Hematopoietic multipotent progenitor cell treated with erythropoietin and hydrocortisone succinate and interleukin-3 and kit ligand, for 8 days (in vitro differentiated cells): ENCODE data around the gene COL4A2.

ENCODE experiments used
- DNase-seq: peaks from one replicate; pipeline ENCODE4 v3.0.0-alpha.2; 2015

The COL4A2 gene

GRCh38 chr13:110462091-110462490 lies 155.0 kb downstream of the COL4A2 start:
- DNase-seq: no peak

DNA sequence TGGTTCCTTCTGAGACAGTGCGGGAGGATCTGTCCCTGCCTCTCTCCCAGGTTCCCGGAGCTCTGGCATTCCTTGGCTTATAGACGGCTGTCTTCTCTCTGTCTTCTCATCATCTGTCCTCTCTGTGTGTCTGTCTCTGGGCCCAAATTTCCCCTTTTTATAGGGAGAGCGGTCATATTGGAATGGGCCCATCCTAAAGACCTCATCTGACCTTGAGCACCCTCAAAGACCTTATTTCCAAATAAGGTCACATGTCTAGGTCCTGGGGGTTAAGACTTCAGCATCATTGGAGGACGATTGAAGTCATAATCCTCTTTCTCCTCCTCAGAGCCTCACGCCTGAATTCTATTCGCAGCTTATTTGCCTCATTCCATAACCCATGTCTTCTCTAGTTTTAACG lies 156.1 kb downstream of the COL4A2 start:
- DNase-seq: no peak

DNA sequence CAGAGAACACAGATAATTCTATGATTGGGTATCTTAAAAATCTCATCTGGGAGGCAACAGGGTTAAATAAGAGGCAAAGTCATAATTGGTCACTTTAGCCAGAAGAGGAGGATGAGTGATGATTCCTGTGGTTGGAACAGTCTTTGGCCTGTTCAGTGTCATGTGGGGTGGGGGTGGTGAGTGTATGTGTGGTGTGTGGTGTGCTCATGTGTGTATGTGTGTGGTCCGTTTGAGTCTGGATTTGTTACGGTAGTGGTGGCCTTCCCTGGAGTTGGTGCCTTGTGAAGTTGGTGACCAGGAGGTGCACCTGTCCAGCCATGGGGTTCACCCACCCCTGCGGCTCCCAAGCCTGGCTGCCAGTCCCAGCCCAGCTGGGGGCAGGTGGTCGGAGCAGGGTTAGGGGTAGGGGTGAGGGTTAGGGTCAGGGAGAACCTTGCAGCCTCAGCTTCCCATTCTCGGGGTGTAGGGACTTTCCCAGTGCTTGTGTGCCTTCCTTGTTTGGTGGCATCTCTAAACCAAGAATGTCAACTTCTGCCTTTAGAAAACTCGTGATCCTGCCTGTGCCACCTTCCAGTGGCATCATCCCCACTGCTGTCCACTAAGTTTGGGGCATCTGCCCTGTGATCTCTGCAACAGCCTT lies 156.9 kb downstream of the COL4A2 start:
- DNase-seq: no peak

DNA sequence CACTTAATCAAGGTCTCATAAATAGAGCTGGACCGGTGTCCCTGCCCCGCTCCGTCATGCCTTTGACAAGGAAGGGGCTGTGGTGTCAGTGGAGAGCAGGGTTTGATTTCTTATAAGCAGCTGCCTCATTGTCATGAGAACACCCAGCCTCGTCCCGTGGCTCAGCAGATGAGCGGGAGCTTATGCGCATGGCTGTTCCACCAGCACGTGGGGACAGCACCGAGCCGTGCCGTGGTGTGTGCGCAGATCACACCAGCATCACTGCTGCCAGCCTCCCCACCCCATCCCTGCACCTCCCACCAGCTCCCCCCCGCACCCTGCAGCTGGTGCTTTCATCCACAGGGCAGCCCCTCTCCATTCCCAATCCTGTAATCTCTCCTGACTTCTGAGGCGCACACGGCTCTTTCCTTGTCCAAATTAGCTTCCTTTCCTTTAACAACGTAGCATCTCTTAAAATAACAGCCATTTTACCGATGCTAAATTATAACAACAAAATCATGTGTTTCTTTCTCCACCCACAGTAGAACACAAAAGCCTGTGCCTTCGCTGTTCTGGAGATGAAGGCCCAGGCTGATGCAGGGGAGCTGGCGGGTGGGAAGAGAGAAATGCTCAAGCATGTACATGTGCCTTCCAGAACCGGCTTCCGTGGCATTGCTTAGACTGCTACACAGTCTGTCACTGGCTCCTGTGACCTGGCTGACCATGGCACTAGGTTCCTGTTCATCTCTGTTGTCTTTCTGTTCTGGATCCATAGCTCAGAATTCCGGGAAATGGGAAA lies 157.7 kb downstream of the COL4A2 start:
- no peak for DNase-seq

- DNase-seq: no peak
Observed at GRCh38 chr13:110465696-110466095, 158.6 kb downstream of the COL4A2 start.

- DNase-seq: no peak
Observed at GRCh38 chr13:110466266-110466915, 159.3 kb downstream of the COL4A2 start.

- DNase-seq: no peak
Observed at GRCh38 chr13:110467516-110468110, 160.5 kb downstream of the COL4A2 start.

- DNase-seq: no peak
Observed at GRCh38 chr13:110468986-110469495, 162.0 kb downstream of the COL4A2 start.

- no peak for DNase-seq
Observed at GRCh38 chr13:110469597-110469996, 162.5 kb downstream of the COL4A2 start.

DNA sequence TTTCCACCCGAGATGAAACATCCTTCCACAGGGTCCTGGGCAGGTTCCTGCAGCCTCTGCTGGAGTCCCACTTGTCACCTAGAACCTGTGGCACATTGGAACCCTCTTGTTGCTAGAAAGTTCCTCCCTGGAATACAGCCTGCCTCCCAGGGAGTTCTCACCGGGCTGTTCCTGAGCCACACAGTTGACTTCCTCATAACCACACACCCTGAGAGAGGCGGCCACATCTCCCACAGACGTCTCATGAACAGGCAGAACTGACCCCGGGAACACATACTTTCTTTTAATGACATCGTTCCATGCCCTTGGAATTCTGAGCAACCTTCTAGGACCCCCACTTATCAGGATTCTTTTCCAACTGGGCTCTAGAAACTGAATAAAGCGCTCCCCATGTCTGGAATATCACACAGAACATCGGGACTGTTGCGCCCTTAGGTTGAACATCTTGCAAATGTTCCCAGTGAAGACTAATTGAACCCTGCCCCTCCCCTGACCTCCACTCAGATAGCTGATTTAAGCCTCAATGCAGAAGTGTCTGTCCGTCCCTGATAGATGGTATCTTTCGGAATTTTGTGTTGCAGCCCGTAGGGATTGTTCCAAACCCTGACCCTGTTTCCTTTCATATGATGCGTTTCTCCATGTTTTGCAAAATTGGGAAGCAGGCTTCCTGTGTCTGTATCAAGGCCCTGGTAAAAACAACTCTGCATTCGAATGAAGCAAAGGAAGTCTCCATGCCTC lies 163.4 kb downstream of the COL4A2 start:
- no peak for DNase-seq

- no peak for DNase-seq
Observed at GRCh38 chr13:110471156-110471832, 164.2 kb downstream of the COL4A2 start.

DNA sequence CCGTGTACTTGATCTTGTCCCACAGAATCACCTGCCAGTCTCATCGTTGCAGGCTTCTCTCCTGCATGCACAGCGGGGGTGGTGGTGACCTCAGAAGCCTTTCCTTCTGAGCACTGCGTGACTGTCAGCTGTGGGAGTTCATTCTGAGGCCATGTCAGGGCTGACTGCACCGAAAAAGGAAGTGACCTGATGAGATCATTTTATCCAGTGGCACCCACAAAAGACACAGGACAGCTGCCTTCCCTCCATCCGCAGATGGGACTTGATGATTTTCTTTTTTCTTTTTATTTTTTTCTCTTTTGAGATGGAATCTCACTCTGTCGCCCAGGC lies 164.7 kb downstream of the COL4A2 start:
- DNase-seq: no peak

GRCh38 chr13:110472904-110473563 lies 165.9 kb downstream of the COL4A2 start:
- no peak for DNase-seq

DNA sequence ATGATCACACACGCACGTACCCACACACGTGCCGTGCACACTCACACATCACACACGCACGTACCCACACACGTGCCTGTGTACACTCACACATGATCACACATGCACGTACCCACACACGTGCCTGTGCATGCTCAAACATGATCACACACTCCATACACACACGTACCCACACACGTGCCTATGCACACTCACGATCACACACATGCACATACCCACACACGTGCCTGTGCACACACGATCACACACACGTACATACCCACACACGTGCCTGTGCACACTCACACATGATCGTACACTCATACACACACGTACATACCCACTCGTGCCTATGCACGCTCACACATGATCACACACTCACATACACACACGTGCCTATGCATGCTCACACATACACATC lies 167.6 kb downstream of the COL4A2 start:
- no peak for DNase-seq

- DNase-seq: no peak
Observed at GRCh38 chr13:110475117-110475516, 168.0 kb downstream of the COL4A2 start.

- DNase-seq: no peak
Observed at GRCh38 chr13:110475550-110476219, 168.6 kb downstream of the COL4A2 start.

DNA sequence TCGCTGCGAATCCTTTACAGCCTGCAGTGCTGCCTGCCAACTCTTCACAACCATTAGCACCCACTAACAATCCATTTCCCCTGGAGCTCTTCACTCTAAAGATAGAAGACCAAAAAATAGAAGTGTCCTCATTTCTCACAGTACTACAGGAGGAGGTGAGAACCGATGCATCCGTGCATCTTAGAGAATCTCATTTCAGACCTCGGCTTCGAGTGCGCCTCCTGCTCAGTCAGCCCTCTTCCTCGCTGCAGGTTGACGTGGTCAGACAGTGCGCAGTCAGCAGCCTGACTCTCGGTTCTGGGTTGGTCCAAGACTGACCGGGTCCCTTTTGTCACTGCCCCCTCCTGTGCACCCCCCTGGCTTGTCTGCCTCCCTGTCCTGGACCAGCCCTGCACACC lies 169.1 kb downstream of the COL4A2 start:
- DNase-seq: no peak

- DNase-seq: no peak
Observed at GRCh38 chr13:110477706-110478245, 170.7 kb downstream of the COL4A2 start.

- DNase-seq: no peak
Observed at GRCh38 chr13:110478405-110479214, 171.5 kb downstream of the COL4A2 start.

DNA sequence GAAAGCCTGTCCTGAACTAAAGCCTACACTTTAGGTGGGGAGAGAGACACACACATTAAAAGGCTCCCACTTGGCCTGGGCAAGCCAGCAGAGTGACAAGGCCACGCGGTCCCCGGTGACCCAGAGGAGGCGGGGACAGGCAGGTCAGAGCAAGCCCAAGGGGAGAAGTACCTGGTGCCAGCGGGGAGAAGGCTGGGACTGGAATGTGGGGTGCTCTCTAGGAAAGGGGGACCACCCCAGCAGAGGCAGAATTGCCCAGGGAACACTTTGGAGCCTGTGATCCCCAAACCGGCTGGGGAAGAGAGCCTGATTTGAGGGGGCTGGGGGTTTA lies 172.1 kb downstream of the COL4A2 start:
- no peak for DNase-seq
